Endodermal cell (in vitro differentiated cells): Measurements from ENCODE around the gene STXBP6. TPM values are rescaled to one million over a fixed set of nuclear protein-coding genes. Genes with fewer than 3 reads are reported as not detected.
A peak's percentile ranks its signal among the peaks of the same experiment; 100 is the strongest.

Source experiments
- DNase-seq: peaks from one replicate; pipeline ENCODE4 v3.0.0-alpha.2; 2017
- H3K27ac ChIP-seq: 2 replicates; pipeline ENCODE4 v1.5.1; 2013; ENCODE audit warnings: mild to moderate bottlenecking, low read depth, low read length, moderate library complexity
- H3K27me3 ChIP-seq: 2 replicates; pipeline ENCODE4 v1.6.1; 2013; ENCODE audit warnings: mild to moderate bottlenecking, low read length, moderate library complexity; ENCODE audit not compliant: insufficient read depth, control insufficient read depth, poor library complexity, severe bottlenecking
- H3K36me3 ChIP-seq: 2 replicates; pipeline ENCODE4 v1.7.0; 2013; ENCODE audit warnings: mild to moderate bottlenecking, low read length, moderate library complexity; ENCODE audit not compliant: control insufficient read depth, insufficient read depth
- H3K4me1 ChIP-seq: one replicate; pipeline ENCODE4 v1.7.0; 2013; ENCODE audit warnings: low read length; ENCODE audit not compliant: control insufficient read depth, insufficient read depth
- H3K4me3 ChIP-seq: 2 replicates; pipeline ENCODE4 v1.5.1; 2013; ENCODE audit warnings: mild to moderate bottlenecking, low read length, moderate library complexity
- H3K9ac ChIP-seq: 2 replicates; pipeline ENCODE4 v1.6.1; 2013; ENCODE audit warnings: mild to moderate bottlenecking, low read length, moderate library complexity; ENCODE audit not compliant: poor library complexity, severe bottlenecking; ENCODE audit errors: extremely low read depth
- H3K9me3 ChIP-seq: 2 replicates; pipeline ENCODE4 v1.6.1; 2013; ENCODE audit warnings: mild to moderate bottlenecking, low read length, moderate library complexity; ENCODE audit not compliant: control insufficient read depth
- H3K27ac Mint-ChIP-seq: 2 replicates; pipeline ENCODE4 v1.8.0; 2020; ENCODE audit warnings: mixed read lengths
- H3K27me3 Mint-ChIP-seq: 2 replicates; pipeline ENCODE4 v1.8.0; 2021; ENCODE audit warnings: mild to moderate bottlenecking, mixed read lengths; ENCODE audit not compliant: insufficient read depth
- H3K36me3 Mint-ChIP-seq: 2 replicates; pipeline ENCODE4 v1.8.0; 2020; ENCODE audit warnings: low read depth, mixed read lengths
- H3K4me1 Mint-ChIP-seq: 2 replicates; pipeline ENCODE4 v1.8.0; 2020; ENCODE audit warnings: mixed read lengths
- H3K4me3 Mint-ChIP-seq: 2 replicates; pipeline ENCODE4 v1.8.0; 2020; ENCODE audit warnings: mild to moderate bottlenecking, moderate library complexity, mixed read lengths
- H3K9me3 Mint-ChIP-seq: 2 replicates; pipeline ENCODE4 v1.8.0; 2020; ENCODE audit warnings: mild to moderate bottlenecking, mixed read lengths
- CTCF ChIP-seq: fragments of 200-600 bp; sonication (generic); conservative IDR thresholded peaks from 2 replicates; pipeline ENCODE4 v1.5.0; 2021; ENCODE audit warnings: antibody characterized with exemption, mild to moderate bottlenecking
- WGBS, 2 experiments: methylation state at CpG; one replicate each; pipeline versions ENCODE4 v1.1.5 to v1.1.7; 2013; ENCODE audit warnings: missing lambda C conversion rate in 2 of 2, mixed read lengths in 1 of 2; ENCODE audit not compliant: insufficient coverage in 1 of 2, insufficient read length in 1 of 2; 5-methylcytosine and 5-hydroxymethylcytosine counted together
- total RNA-seq, 2 donors: library from RNA; stranded (reverse); fragmentation: NEBNext Ultra II Directional in 1 of 2; extraction: Animal tissue kit (Norgen Biotek cat#: 25700) in 1 of 2; gene quantifications; 2 replicates in 1 of 2; 3 replicates in 1 of 2; pipeline ENCODE4 v1.2.1, GENCODE V29; 2021

STXBP6 gene
- total RNA-seq, 2 donors from 2014 or later = 0.64 to 1.5 TPM

- Histone ChIP-seq H3K36me3 (no peaks in the 10 kb centered on the region), H3K9ac (no peak overlapping the region), H3K9me3 (no peaks in the 10 kb centered on the region), H3K27me3 (no peaks in the 10 kb centered on the region), H3K4me1 (no peaks in the 10 kb centered on the region), H3K4me3 (no peak overlapping the region), H3K27ac (no peak overlapping the region)
- no peak for TF ChIP-seq CTCF
- H3K4me1 Mint-ChIP-seq = peaks cover 11% of the 10 kb centered on the region
- 83% methylated on average over 4 to 9 of the region's 9 CpGs for WGBS, 2 experiments
- H3K27ac Mint-ChIP-seq = no peak overlapping the region
- H3K4me3 Mint-ChIP-seq = no peak overlapping the region
- H3K36me3 Mint-ChIP-seq = no peaks in the 10 kb centered on the region
- H3K27me3 Mint-ChIP-seq = no peaks in the 10 kb centered on the region
- no peaks in the 10 kb centered on the region for H3K9me3 Mint-ChIP-seq
- no peak for DNase-seq
Measured at GRCh38 chr14:25094171-25094907, 44.4 kb upstream of the STXBP6 start.

- Histone ChIP-seq H3K36me3 (no peaks in the 10 kb centered on the region), H3K9ac (no peak overlapping the region), H3K27me3 (no peaks in the 10 kb centered on the region), H3K4me1 (no peaks in the 10 kb centered on the region), H3K4me3 (no peak overlapping the region), H3K9me3 (no peaks in the 10 kb centered on the region), H3K27ac (no peak overlapping the region)
- peaks cover 18% of the 10 kb centered on the region for H3K4me1 Mint-ChIP-seq
- H3K9me3 Mint-ChIP-seq = no peaks in the 10 kb centered on the region
- no peaks in the 10 kb centered on the region for H3K36me3 Mint-ChIP-seq
- H3K4me3 Mint-ChIP-seq = no peak overlapping the region
- DNase-seq = no peak
- H3K27ac Mint-ChIP-seq = no peak overlapping the region
- 89 to 100% methylated on average over 3 to 4 of the region's 4 CpGs for WGBS, 2 experiments
- no peak for TF ChIP-seq CTCF
- no peaks in the 10 kb centered on the region for H3K27me3 Mint-ChIP-seq
Measured at GRCh38 chr14:25092258-25092740, 42.4 kb upstream of the STXBP6 start.

GRCh38 chr14:25090716-25091454, 40.9 kb upstream of the STXBP6 start:
- no peak overlapping the region for H3K4me3 Mint-ChIP-seq
- TF ChIP-seq CTCF = no peak
- no peaks in the 10 kb centered on the region for H3K27me3 Mint-ChIP-seq
- H3K9me3 Mint-ChIP-seq = no peaks in the 10 kb centered on the region
- Histone ChIP-seq H3K27me3 (no peaks in the 10 kb centered on the region), H3K4me3 (no peak overlapping the region), H3K9me3 (no peaks in the 10 kb centered on the region), H3K27ac (no peak overlapping the region), H3K4me1 (no peaks in the 10 kb centered on the region), H3K9ac (no peak overlapping the region), H3K36me3 (no peaks in the 10 kb centered on the region)
- H3K27ac Mint-ChIP-seq = no peak overlapping the region
- H3K4me1 Mint-ChIP-seq = peaks cover 18% of the 10 kb centered on the region
- no peaks in the 10 kb centered on the region for H3K36me3 Mint-ChIP-seq
- peak; percentile 57 for DNase-seq
- WGBS, 2 experiments = 91 to 93% methylated on average over 2 to 3 of the region's 3 CpGs
